Measurements from ENCODE around the gene TMEM179B. TPM values are rescaled to one million over a fixed set of nuclear protein-coding genes. Genes with fewer than 3 reads are reported as not detected.

TMEM179B gene
- total and polyA plus RNA-seq, 9 of the 15 experiments (the other 6 are each of a cell fraction or from before 2014, with no cell fraction given): 27.7 to 105 (median 37.0) TPM

GRCh38 chr11:62787005-62787759, at the start of gene TMEM179B (continued):
- TF ChIP-seq NCOA6 (IDR thresholded peaks at IDR 0.05) (no peak), DLX4 (CRISPR knock-in tag; IDR thresholded peaks at IDR 0.05) (no peak), DEAF1 (CRISPR knock-in tag; IDR thresholded peaks at IDR 0.05) (peak; percentile 37; the same call in 1 of the 2 replicates), HES1 (IDR thresholded peaks at IDR 0.05; ENCODE audit: low read depth) (no peak), CEBPG (CRISPR knock-in tag; IDR thresholded peaks at IDR 0.05) (no peak), CEBPG (tag; conservative IDR thresholded peaks at IDR 0.05 in 1 of 2, IDR thresholded peaks at IDR 0.05 in 1 of 2) (no peak), ZNF134 (CRISPR knock-in tag; conservative IDR thresholded peaks at IDR 0.05) (no peak), ATF4 (CRISPR knock-in tag; IDR thresholded peaks at IDR 0.05) (no peak), CTCF (IDR thresholded peaks at IDR 0.05 in 2 of 3, conservative IDR thresholded peaks at IDR 0.05 in 1 of 3; ENCODE audit: insufficient read depth in 2 of 3, low read depth in 1 of 3, low read length in 3 of 3) (peak; percentile 67 to 90 (median 81)), ZNF766 (CRISPR knock-in tag; conservative IDR thresholded peaks at IDR 0.05) (0 out of 2 replicates have a peak, but pooled peaks have one; percentile 64), PCBP2 (IDR thresholded peaks at IDR 0.05; ENCODE audit: low read depth, low read length, poor library complexity, severe bottlenecking) (peak; percentile 57), ZNF699 (CRISPR knock-in tag; IDR thresholded peaks at IDR 0.05; ENCODE audit: insufficient replicate concordance) (no peak), NFIX (CRISPR knock-in tag; IDR thresholded peaks at IDR 0.05; ENCODE audit: low read depth) (no peak), FOXJ2 (tag; IDR thresholded peaks at IDR 0.05) (no peak), EHMT2 (IDR thresholded peaks at IDR 0.05) (no peak), ELK1 (CRISPR knock-in tag; IDR thresholded peaks at IDR 0.05) (no peak), POLR2G (IDR thresholded peaks at IDR 0.05; ENCODE audit: low read depth, low read length) (peak; percentile 98), POLR3A (IDR thresholded peaks at IDR 0.05; ENCODE audit: borderline replicate concordance, extremely low read depth, insufficient read depth, insufficient read length) (no peak), ZNF780A (CRISPR knock-in tag; IDR thresholded peaks at IDR 0.05) (no peak), ZNF347 (CRISPR knock-in tag; IDR thresholded peaks at IDR 0.05; ENCODE audit: low read depth) (no peak), E2F3 (CRISPR knock-in tag; IDR thresholded peaks at IDR 0.05) (no peak; the same call in 1 of the 2 replicates)
